Measurements from ENCODE around the gene CCNA2.

Gene CCNA2

DNA sequence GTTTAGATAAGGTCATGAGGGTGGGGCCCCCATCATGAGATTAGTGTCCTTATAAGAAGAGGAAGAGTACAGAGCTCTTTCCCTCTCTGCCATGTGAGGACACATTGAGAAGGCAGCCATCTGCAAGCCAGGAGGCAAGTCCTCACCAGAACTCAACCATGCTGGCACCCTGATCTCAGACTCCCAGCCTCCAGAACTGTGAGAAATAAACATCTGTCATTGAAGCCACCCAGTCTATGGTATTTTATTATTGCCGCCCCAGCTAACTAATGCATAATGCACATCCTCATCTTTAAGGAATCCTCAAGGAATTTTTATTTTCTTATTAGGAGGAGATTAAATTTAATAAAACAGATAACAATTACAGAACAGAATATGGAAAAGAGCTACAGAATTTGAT, 39.3 kb downstream of the CCNA2 start:
- DNase-seq: no peak
- intact Hi-C loops (cut with DNase I): no loop called here

DNA sequence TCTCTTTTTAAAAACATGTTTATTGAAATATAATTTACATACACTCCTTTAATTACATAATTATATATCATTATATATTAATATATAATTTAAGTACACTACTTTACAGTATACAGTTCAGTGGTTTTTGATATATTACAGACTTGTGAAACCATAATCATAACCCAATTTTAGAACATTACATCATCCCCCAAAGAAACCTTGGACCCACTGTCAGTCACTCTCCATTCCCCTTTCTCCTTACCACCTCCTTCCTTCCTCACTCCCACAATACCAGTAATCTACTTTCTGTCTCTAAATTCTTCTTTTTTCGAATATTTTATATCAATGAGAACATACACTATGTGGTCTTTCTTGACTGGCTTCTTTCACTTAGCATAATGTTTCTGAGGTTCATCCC, 40.5 kb downstream of the CCNA2 start:
- intact Hi-C loops (cut with DNase I): no loop called here
- no peak for DNase-seq

DNA sequence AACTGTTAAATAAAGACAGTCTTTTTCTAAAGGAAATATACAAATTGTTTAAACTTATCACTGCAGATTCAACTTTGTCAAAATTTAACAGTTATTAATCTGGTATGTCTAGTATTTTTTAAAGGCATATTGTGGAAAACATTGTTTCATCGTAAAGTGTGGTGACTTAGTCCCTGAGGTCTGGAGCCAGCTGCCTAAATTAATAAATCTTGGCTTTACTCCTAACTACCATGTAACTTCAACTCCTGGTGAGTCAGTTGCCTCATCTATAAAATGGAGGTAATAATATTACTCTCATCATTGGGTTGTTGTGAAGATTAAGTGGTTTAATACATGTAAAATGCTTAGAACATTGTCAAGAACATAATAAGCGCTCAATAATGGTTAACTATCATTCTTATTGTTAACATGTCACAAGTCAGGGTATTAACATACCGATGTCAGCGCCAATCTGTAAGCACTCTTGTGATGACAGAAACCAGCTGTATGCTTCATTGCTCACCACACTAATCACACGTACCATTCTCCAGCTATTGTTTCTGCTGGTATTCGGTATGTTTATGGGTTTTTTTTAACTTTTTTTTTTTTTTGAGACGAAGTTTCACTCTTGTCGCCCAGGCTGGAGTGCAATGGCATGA, 44.6 kb downstream of the CCNA2 start:
- intact Hi-C loops (cut with DNase I): no loop called here
- no peak for DNase-seq

DNA sequence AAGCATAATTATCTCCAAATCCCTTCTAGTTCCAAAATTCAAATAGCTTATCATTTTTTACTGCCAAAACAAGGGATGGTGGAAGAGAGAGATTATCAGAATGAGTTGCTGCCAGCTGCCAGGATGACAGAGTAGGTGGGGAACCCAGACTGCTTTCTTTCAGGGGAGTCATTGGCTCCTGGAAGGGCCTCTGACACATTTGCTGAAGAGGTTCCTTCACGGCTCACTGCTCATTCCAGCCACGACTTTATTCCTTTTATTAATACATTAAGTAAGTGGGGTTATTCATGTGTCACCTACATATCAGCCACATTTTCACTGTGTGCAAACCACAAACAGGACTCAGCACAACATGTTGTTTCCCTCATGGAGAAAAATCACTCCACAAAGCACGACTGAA, 46.1 kb downstream of the CCNA2 start:
- DNase-seq: no peak
- intact Hi-C loops (cut with DNase I): no loop called here

- no peak for DNase-seq
- intact Hi-C loops (cut with DNase I): no loop called here
Measured at GRCh38 chr4:121776610-121777401, 46.9 kb downstream of the CCNA2 start.

GRCh38 chr4:121773883-121774282, 49.8 kb downstream of the CCNA2 start:
- intact Hi-C loops (cut with DNase I): no loop called here
- no peak for DNase-seq

GRCh38 chr4:121771869-121772268, 51.8 kb downstream of the CCNA2 start:
- intact Hi-C loops (cut with DNase I): no loop called here
- DNase-seq: no peak

DNA sequence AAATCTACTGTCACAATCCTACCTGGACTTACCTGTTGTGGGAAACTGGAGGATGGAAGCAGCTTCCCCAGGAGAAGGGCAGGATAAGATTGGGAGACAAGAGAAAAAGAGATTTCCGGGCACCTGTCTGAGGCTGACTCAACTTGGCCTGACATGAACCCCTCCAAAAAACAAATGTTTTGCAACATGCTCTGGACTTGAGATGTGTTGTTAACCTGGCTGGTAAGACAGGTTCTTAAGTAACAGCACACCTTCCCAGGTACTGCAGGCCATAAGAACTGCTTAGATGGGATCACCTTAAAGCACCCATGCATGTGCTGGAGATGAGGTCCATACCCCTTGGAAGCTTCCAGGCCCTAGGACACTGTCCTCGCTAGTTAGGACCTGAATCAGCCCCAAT, 54.3 kb downstream of the CCNA2 start:
- no peak for DNase-seq
- intact Hi-C loops (cut with DNase I): no loop called here

GRCh38 chr4:121767166-121767565, 56.5 kb downstream of the CCNA2 start:
- no peak for DNase-seq
- intact Hi-C loops (cut with DNase I): no loop called here
